Measurements from ENCODE around the gene TRIOBP.
"Not testable (repeated sequence)": the region's sequence is repeated elsewhere in the genome, so short reads cannot be mapped to it uniquely, and the experiment has no call there.

The TRIOBP gene

GRCh38 chr22:37778370-37779009, 81.6 kb downstream of the TRIOBP start:
- DNase-seq, result no peak

GRCh38 chr22:37781434-37782059, 84.7 kb downstream of the TRIOBP start:
- DNase-seq, result no peak

- DNase-seq, result no peak
Observed at GRCh38 chr22:37782340-37783168, 85.7 kb downstream of the TRIOBP start.

GRCh38 chr22:37784829-37785495, 88.1 kb downstream of the TRIOBP start:
- DNase-seq, result no peak

GRCh38 chr22:37790234-37790633, 93.4 kb downstream of the TRIOBP start:
- DNase-seq, result no peak

- no peak for DNase-seq
Observed at GRCh38 chr22:37792494-37792893, 95.6 kb downstream of the TRIOBP start.

- no peak for DNase-seq
Observed at GRCh38 chr22:37794376-37794775, 97.5 kb downstream of the TRIOBP start.

GRCh38 chr22:37796079-37796478, 99.2 kb downstream of the TRIOBP start:
- DNase-seq, result no peak

- not testable (repeated sequence) for DNase-seq
Observed at GRCh38 chr22:37797259-37797658, 100.4 kb downstream of the TRIOBP start.

GRCh38 chr22:37797874-37798500, 101.1 kb downstream of the TRIOBP start:
- DNase-seq, result no peak

- DNase-seq, result not testable (repeated sequence)
Observed at GRCh38 chr22:37799979-37800378, 103.1 kb downstream of the TRIOBP start.

- no peak for DNase-seq
Observed at GRCh38 chr22:37801946-37802309, 105.1 kb downstream of the TRIOBP start.

GRCh38 chr22:37802310-37803194, 105.7 kb downstream of the TRIOBP start:
- DNase-seq, result peak; percentile 63

GRCh38 chr22:37803195-37803638, 106.4 kb downstream of the TRIOBP start:
- DNase-seq, result no peak

- no peak for DNase-seq
Observed at GRCh38 chr22:37803639-37804351, 106.9 kb downstream of the TRIOBP start.

GRCh38 chr22:37804352-37804880, 107.6 kb downstream of the TRIOBP start:
- DNase-seq, result peak; percentile 63

GRCh38 chr22:37804881-37805809, 108.3 kb downstream of the TRIOBP start:
- DNase-seq, result peak; percentile 87

GRCh38 chr22:37805810-37806277, 109.0 kb downstream of the TRIOBP start:
- DNase-seq, result no peak
